A673 (cell line): ENCODE measurements around the gene LRP1B. TPM values are rescaled to one million over a fixed set of nuclear protein-coding genes. Genes with fewer than 3 reads are reported as not detected.

Source experiments
- BruUV-seq: library from RNA; stranded (reverse); fragments of 400-500 nt; replicated peaks from 2 replicates; lab custom pipeline; 2021; lab: Mats Ljungman, UMichigan
- CTCF ChIA-PET: fragments of 300-600 bp; sonication (Branson Sonifier 250); formaldehyde crosslinking; loops from one replicate; lab custom pipeline; 2022; ENCODE audit warnings: antibody characterized with exemption; lab: Charles Lee
- POLR2A ChIA-PET: fragments of 300-600 bp; sonication (Branson Sonifier 250); formaldehyde crosslinking; loops from one replicate; lab custom pipeline; 2022; ENCODE audit warnings: antibody characterized with exemption; ENCODE audit not compliant: low non-redundant PET; lab: Charles Lee
- DNase-seq: peaks from one replicate; pipeline ENCODE4 v3.0.0-alpha.2; 2015; ENCODE audit warnings: low spot score
- H3K27ac ChIP-seq: fragments of 200-600 bp; sonication (generic); 2 replicates; pipeline ENCODE4 v1.5.1; 2016; ENCODE audit warnings: mixed run types, low read depth, mild to moderate bottlenecking, mixed read lengths, antibody characterized with exemption, low read length; ENCODE audit not compliant: poor library complexity, severe bottlenecking
- H3K27me3 ChIP-seq: fragments of 200-600 bp; sonication (generic); replicated peaks from 2 replicates; pipeline ENCODE4 v1.6.1; 2017; ENCODE audit warnings: mixed run types, low read depth, mild to moderate bottlenecking, mixed read lengths, antibody characterized with exemption, low read length; ENCODE audit not compliant: insufficient read depth, poor library complexity
- H3K36me3 ChIP-seq: fragments of 200-600 bp; sonication (generic); 2 replicates; pipeline ENCODE4 v1.6.1; 2016; ENCODE audit warnings: mixed run types, mild to moderate bottlenecking, mixed read lengths, antibody characterized with exemption, low read length; ENCODE audit not compliant: insufficient read depth, poor library complexity, severe bottlenecking
- H3K4me1 ChIP-seq: fragments of 200-600 bp; sonication (generic); 2 replicates; pipeline ENCODE4 v1.6.1; 2017; ENCODE audit warnings: mixed run types, mild to moderate bottlenecking, mixed read lengths, antibody characterized with exemption, low read length; ENCODE audit not compliant: insufficient read depth, poor library complexity, severe bottlenecking
- H3K4me3 ChIP-seq: fragments of 200-600 bp; sonication (generic); 2 replicates; pipeline ENCODE4 v1.5.1; 2016; ENCODE audit warnings: low read depth, mixed run types, mild to moderate bottlenecking, mixed read lengths, low read length; ENCODE audit not compliant: poor library complexity, severe bottlenecking
- H3K9me3 ChIP-seq: fragments of 200-600 bp; sonication (generic); 2 replicates; pipeline ENCODE4 v1.6.1; 2016; ENCODE audit warnings: mixed run types, low read depth, mild to moderate bottlenecking, mixed read lengths, antibody characterized with exemption, low read length; ENCODE audit not compliant: poor library complexity, severe bottlenecking
- EZH2 ChIP-seq: fragments of 200-600 bp; sonication (generic); IDR thresholded peaks from 2 replicates; pipeline ENCODE4 v1.6.1; 2017; ENCODE audit warnings: borderline replicate concordance, low read depth, mild to moderate bottlenecking, mixed read lengths, antibody characterized with exemption, low read length; ENCODE audit not compliant: poor library complexity, severe bottlenecking
- intact Hi-C: fragments of 100-400 bp; cut with micrococcal nuclease; formaldehyde crosslinking; loops from one replicate; pipeline ENCODE4 v1.10.0; 2022; ENCODE audit not compliant: unreplicated experiment
- total RNA-seq: library from RNA; stranded (reverse); gene quantifications from 2 replicates; pipeline ENCODE4 v1.2.3, GENCODE V29; 2021
- TF ChIP-seq, protein P1 (sequence below): fragments of 300-800, 200-600 bp; sonication (generic); conservative IDR thresholded peaks from 2 replicates; pipeline ENCODE4 v1.5.1; 2017; ENCODE audit warnings: low read depth, mild to moderate bottlenecking, antibody characterized with exemption, low read length, moderate library complexity, mixed read lengths

Gene LRP1B
- total RNA-seq, 1 experiment from 2014 or later = 9.9 TPM

- intact Hi-C loops = no loop called here
- no peak overlapping the region for H3K27ac ChIP-seq
These were observed 1383.2 kb downstream of the LRP1B start for GRCh38 chr2:140747665-140748064.

DNA sequence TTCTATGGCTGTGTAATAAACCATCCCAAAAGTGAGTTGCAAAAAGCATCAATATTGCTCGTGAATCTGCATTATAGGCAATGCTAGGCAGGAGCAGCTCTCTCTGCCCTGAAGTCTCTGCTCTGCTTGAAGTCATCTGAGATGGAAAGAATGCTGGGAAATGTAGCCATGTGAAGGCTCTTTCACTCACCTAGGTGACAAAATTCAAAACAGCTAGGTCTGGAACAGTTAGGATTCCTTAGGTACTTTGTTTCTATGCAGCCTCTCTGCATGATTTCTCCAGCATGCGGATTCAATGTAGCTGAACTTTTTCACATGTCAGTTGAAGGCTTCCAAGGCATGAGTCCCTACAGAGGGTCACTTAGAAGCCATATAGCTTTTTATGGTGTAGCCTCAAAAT, 1383.7 kb downstream of the LRP1B start:
- intact Hi-C loops = no loop called here
- ChIA-PET CTCF (no interaction called here), POLR2A (no interaction called here)
- Histone ChIP-seq H3K36me3 (no peaks in the 10 kb centered on the region), H3K9me3 (no peaks in the 10 kb centered on the region), H3K4me1 (no peaks in the 10 kb centered on the region), H3K4me3 (no peak overlapping the region), H3K27me3 (no peaks in the 10 kb centered on the region), H3K27ac (no peak overlapping the region)
- TF ChIP-seq EZH2 = no peak
- TF ChIP-seq, protein P1, sequence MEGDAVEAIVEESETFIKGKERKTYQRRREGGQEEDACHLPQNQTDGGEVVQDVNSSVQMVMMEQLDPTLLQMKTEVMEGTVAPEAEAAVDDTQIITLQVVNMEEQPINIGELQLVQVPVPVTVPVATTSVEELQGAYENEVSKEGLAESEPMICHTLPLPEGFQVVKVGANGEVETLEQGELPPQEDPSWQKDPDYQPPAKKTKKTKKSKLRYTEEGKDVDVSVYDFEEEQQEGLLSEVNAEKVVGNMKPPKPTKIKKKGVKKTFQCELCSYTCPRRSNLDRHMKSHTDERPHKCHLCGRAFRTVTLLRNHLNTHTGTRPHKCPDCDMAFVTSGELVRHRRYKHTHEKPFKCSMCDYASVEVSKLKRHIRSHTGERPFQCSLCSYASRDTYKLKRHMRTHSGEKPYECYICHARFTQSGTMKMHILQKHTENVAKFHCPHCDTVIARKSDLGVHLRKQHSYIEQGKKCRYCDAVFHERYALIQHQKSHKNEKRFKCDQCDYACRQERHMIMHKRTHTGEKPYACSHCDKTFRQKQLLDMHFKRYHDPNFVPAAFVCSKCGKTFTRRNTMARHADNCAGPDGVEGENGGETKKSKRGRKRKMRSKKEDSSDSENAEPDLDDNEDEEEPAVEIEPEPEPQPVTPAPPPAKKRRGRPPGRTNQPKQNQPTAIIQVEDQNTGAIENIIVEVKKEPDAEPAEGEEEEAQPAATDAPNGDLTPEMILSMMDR = no peak
- no peak for DNase-seq
- no TSS peak for BruUV-seq

More at GRCh38 chr2:140747665-140748064, 1383.2 kb downstream of the LRP1B start:
- Histone ChIP-seq H3K9me3 (no peaks in the 10 kb centered on the region), H3K36me3 (no peaks in the 10 kb centered on the region), H3K4me3 (no peak overlapping the region), H3K4me1 (no peaks in the 10 kb centered on the region), H3K27me3 (no peaks in the 10 kb centered on the region)
- DNase-seq = no peak
- CTCF ChIA-PET = no interaction called here
- TF ChIP-seq EZH2 = no peak
- TF ChIP-seq, protein P1 = no peak
- POLR2A ChIA-PET = no interaction called here
- BruUV-seq = no TSS peak

GRCh38 chr2:140744379-140744778, 1386.4 kb downstream of the LRP1B start:
- DNase-seq = no peak
- ChIA-PET POLR2A (no interaction called here), CTCF (no interaction called here)
- TF ChIP-seq EZH2 = no peak
- TF ChIP-seq, protein P1 = no peak
- intact Hi-C loops = no loop called here
- no peaks in the 10 kb centered on the region for H3K36me3 ChIP-seq
- H3K4me3 ChIP-seq = no peak overlapping the region
- no peaks in the 10 kb centered on the region for H3K27me3 ChIP-seq
- BruUV-seq = no TSS peak
- no peaks in the 10 kb centered on the region for H3K9me3 ChIP-seq
- no peak overlapping the region for H3K27ac ChIP-seq
- no peaks in the 10 kb centered on the region for H3K4me1 ChIP-seq
